ACC112 (cell line): ENCODE results near the gene AKAP1.

Source experiments
- H2AFZ ChIP-seq: fragments of 200-600 bp; sonication (generic); one replicate; pipeline ENCODE4 v1.6.0; 2017; ENCODE audit warnings: antibody characterized with exemption, low read length; ENCODE audit not compliant: unreplicated experiment
- H3K27ac ChIP-seq: fragments of 200-600 bp; sonication (generic); 2 replicates; pipeline ENCODE4 v1.5.1; 2014; ENCODE audit warnings: low read depth, mild to moderate bottlenecking, antibody characterized with exemption, low read length, moderate library complexity
- H3K27me3 ChIP-seq: fragments of 200-600 bp; sonication (generic); 2 replicates; pipeline ENCODE4 v1.6.1; 2014; ENCODE audit warnings: mild to moderate bottlenecking, antibody characterized with exemption, low read length, moderate library complexity, mixed read lengths; ENCODE audit not compliant: insufficient read depth
- H3K36me3 ChIP-seq: fragments of 200-600 bp; sonication (generic); 2 replicates; pipeline ENCODE4 v1.6.1; 2016; ENCODE audit warnings: mild to moderate bottlenecking, antibody characterized with exemption, low read length, moderate library complexity, mixed read lengths; ENCODE audit not compliant: insufficient read depth
- H3K4me1 ChIP-seq: fragments of 200-600 bp; sonication (generic); one replicate; pipeline ENCODE4 v1.6.1; 2016; ENCODE audit warnings: low read length, mixed read lengths; ENCODE audit not compliant: insufficient read depth, unreplicated experiment, control insufficient read depth
- H3K4me3 ChIP-seq: fragments of 200-600 bp; sonication (generic); 2 replicates; pipeline ENCODE4 v1.5.1; 2014; ENCODE audit warnings: mild to moderate bottlenecking, low read depth, low read length
- H3K79me2 ChIP-seq: fragments of 200-600 bp; sonication (generic); one replicate; pipeline ENCODE4 v1.6.0; 2016; ENCODE audit warnings: low read length; ENCODE audit not compliant: control insufficient read depth, unreplicated experiment, insufficient read depth

The AKAP1 gene

GRCh38 chr17:57164814-57165213, 79.8 kb downstream of the AKAP1 start:
- H3K36me3 ChIP-seq: no peaks in the 10 kb centered on the region
- H3K27ac ChIP-seq: no peak overlapping the region
- no peaks in the 10 kb centered on the region for H3K4me1 ChIP-seq
- H3K79me2 ChIP-seq: no peaks in the 10 kb centered on the region
- H2AFZ ChIP-seq: no peak overlapping the region
- H3K4me3 ChIP-seq: no peak overlapping the region
- no peaks in the 10 kb centered on the region for H3K27me3 ChIP-seq

- H3K79me2 ChIP-seq: no peaks in the 10 kb centered on the region
- H3K4me3 ChIP-seq: no peak overlapping the region
- H3K27me3 ChIP-seq: no peaks in the 10 kb centered on the region
- no peaks in the 10 kb centered on the region for H3K36me3 ChIP-seq
- no peak overlapping the region for H3K27ac ChIP-seq
- H3K4me1 ChIP-seq: no peaks in the 10 kb centered on the region
- no peak overlapping the region for H2AFZ ChIP-seq
Measured at GRCh38 chr17:57165754-57166153, 80.7 kb downstream of the AKAP1 start.

GRCh38 chr17:57166803-57167202, 81.8 kb downstream of the AKAP1 start:
- Histone ChIP-seq H3K27ac (no peak overlapping the region), H3K4me1 (no peaks in the 10 kb centered on the region), H3K36me3 (no peaks in the 10 kb centered on the region), H2AFZ (no peak overlapping the region), H3K4me3 (no peak overlapping the region), H3K79me2 (no peaks in the 10 kb centered on the region), H3K27me3 (no peaks in the 10 kb centered on the region)

- H3K4me3 ChIP-seq: no peak overlapping the region
- H2AFZ ChIP-seq: no peak overlapping the region
- H3K36me3 ChIP-seq: no peaks in the 10 kb centered on the region
- no peaks in the 10 kb centered on the region for H3K27me3 ChIP-seq
- H3K79me2 ChIP-seq: no peaks in the 10 kb centered on the region
- no peak overlapping the region for H3K27ac ChIP-seq
- H3K4me1 ChIP-seq: no peaks in the 10 kb centered on the region
Measured at GRCh38 chr17:57168695-57169094, 83.6 kb downstream of the AKAP1 start.

GRCh38 chr17:57170866-57171265, 85.8 kb downstream of the AKAP1 start:
- no peak overlapping the region for H2AFZ ChIP-seq
- H3K27ac ChIP-seq: no peak overlapping the region
- no peaks in the 10 kb centered on the region for H3K79me2 ChIP-seq
- H3K27me3 ChIP-seq: no peaks in the 10 kb centered on the region
- no peaks in the 10 kb centered on the region for H3K36me3 ChIP-seq
- H3K4me1 ChIP-seq: no peaks in the 10 kb centered on the region
- no peak overlapping the region for H3K4me3 ChIP-seq
